NCI-H146 treated with DMSO at 0.1 percent for 48 hours (cell line): ENCODE measurements around the gene WNT9B.
"Not testable (repeated sequence)": the region's sequence is repeated elsewhere in the genome, so short reads cannot be mapped to it uniquely, and the experiment has no call there.

Experiments used
- DNase-seq: peaks from one replicate; lab custom pipeline; 2025; ENCODE audit not compliant: unreplicated experiment; lab: John Stamatoyannopoulos, UW

WNT9B gene

DNA sequence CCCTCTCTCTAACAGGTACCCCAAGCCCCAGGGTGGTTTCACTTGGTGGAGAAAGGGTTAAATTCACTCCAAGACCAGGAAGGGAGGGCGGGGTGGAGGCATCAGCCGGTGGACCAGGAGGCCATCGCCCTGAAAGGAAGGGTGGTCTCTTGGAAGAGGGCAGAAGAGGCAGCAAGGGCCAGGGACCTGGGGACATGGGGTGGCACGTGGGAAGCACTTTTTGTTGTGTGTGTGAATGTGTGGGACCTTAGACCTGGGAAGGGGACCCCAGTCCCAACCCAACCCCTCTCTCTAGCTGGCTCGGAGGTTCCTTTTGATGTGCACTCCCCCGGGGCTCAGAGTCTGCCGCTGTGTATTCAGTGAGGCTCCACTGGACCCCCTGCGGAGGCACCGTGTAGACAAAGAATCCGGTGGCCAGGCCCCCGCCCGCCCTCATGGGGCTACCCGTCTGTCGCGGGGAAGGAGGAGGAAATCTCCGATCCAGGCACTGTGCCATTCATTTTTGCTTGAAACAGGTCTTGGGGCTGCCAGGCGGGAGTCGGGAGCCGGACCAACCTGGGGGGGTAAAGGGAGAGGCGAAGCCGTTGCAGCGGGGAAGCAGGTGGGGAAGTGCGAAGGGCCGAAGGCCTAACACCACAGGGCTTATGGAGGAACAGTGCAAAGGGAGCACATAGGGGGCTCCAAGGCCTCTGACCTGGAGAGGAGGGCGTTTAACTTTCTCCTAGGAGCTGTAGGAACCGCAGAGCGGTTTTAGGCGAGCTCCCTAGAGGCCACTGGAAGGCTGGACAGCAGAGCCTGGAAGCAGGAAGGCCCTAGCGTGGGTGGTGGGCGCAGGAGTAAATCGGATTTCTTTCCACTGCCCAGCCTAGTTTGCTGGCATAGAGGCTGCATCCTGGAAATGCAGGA, 29.6 kb upstream of the WNT9B start:
- no peak for DNase-seq

DNA sequence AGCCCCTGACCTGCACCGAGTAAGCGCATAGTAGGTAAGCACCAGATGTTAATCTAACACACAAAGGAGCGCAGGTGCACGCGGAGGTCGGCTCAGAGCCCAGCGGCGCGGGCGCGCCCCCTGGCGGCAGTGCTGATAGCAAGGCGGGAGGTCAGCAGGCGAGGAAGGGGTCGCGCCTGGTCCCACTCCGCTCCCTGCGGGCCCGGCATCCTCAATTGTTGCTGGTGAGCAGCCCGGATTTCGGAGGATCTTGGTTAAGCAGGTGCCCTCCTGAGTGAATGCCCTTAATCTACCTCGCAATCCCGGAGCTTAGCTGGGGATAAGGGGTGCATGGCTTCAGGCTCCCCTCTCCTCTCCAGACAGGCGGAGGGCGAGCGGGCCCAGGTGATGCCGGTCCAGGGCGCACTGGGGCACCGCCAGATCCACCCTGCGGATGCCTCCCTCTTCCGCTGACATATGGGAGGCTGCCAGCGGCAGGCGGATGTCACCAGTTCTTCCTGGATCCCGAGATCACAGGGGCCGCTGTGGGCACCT, 28.9 kb upstream of the WNT9B start:
- no peak for DNase-seq

DNA sequence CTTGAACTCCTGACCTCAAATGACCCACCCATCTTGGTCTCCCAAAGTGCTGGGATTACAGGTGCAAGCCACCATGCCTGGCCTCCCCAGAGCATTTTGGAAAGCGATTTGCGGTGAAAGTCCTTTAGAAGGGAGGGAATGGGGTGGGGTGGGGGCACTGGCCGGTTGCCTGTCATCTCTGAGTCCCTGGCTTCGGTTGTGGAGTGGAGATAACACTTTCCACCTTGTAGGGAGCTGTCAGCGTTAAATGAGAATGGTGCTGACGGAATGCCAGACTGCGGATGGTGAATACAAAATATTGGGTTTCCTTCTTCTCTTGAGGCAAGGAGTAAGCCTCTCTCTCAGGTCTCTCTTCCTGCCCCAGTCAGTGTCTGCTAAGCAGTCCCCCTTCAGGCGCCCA, 27.7 kb upstream of the WNT9B start:
- DNase-seq: no peak

DNA sequence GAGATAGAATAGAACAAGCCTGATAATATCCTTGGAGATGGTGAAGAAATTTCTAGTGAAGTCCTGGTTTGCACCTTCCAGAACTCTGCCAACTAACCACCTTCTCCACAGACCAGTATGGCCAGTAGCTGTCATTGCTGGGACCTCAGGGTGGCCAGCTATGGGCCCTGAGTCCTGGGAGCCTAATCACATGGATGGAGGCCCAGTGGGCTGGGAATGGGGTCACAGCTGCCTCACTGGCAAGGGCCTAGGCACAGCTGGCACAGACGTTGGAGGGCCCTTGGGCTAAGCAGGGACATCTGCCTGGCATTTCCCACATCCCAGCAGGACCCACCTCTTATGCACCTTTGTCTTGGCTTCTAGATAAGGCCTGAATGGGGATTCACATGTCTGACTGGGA, 25.3 kb upstream of the WNT9B start:
- DNase-seq: no peak

DNA sequence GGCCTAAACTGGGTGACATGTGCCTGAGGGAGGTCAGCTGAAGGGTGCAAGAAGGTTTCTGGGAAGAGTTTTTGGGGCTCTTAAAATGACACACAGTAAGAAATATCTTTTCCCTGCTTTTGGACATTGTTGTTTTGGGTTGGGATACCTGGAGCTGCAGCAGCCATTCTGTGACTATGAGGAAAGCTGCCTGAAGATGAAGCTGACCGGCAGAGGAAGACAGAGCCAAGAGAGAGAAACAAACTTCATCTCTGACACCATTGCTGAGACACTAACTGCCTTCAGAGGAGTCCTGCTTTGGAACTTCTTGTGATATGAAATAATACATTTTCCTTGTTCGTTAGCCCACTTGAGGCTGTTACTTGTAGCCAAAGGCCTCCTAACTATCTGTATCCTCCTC, 24.1 kb upstream of the WNT9B start:
- no peak for DNase-seq

DNA sequence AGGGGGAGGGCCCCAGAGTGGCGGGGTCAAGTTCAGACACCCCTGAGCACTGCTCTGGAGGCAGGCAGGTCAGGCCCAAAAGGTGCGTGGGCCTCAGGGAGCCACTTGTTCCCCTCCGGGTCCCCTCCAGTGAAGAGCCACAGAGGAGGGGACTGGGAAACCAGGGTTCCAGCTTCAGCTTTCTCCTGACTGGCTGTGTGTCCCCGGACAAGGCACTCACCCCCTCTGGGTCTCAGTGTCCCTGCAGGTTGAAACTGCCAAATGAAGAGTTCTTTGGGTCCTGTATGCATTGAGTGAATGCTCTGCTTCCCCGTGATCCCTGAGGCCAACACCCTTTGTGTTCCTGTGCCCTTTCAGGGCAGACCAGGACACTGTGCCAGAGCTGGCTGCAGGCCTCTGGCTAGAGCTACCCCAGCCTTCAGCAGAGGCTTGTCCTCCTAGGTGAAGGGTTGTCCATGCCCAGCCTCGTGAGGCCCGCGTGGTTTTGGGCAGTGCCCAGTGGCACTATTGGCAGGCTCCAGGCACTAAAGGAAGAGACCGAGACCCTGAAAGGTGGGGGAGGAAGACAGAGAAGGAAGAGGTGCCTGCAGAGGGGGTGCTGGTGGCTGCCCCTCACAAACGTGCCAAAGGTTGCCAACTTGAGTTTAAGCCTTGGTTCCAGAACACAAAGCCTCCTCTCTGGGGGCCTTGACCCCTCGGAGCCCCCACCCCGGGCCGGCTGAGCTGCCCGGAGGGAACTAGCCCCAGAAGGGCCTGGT, 19.6 kb upstream of the WNT9B start:
- no peak for DNase-seq

DNA sequence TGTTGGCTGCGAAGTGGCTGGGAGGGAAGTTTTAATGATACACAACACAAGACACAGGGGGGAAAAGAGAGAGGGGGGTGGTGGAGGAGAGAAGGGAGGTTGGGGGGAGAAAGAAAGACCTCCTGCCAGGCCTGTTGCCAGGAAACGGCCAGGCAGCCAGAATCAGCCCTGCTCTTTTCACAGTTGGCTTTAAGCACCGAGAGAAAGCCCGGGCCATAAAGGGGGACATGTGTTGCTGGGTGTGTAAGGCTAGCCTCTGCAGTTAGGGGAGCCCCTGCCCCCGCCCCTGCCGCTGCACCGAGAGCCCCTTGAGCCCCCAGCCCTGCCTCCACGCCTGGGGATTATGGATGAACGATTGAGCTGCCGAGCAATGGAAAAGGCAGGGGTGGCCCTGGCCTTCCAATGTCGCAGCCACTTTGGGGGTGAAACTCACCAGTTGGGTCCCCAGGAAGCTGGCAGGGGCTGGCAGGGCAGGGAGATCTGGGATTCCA, 19.0 kb upstream of the WNT9B start:
- no peak for DNase-seq

DNA sequence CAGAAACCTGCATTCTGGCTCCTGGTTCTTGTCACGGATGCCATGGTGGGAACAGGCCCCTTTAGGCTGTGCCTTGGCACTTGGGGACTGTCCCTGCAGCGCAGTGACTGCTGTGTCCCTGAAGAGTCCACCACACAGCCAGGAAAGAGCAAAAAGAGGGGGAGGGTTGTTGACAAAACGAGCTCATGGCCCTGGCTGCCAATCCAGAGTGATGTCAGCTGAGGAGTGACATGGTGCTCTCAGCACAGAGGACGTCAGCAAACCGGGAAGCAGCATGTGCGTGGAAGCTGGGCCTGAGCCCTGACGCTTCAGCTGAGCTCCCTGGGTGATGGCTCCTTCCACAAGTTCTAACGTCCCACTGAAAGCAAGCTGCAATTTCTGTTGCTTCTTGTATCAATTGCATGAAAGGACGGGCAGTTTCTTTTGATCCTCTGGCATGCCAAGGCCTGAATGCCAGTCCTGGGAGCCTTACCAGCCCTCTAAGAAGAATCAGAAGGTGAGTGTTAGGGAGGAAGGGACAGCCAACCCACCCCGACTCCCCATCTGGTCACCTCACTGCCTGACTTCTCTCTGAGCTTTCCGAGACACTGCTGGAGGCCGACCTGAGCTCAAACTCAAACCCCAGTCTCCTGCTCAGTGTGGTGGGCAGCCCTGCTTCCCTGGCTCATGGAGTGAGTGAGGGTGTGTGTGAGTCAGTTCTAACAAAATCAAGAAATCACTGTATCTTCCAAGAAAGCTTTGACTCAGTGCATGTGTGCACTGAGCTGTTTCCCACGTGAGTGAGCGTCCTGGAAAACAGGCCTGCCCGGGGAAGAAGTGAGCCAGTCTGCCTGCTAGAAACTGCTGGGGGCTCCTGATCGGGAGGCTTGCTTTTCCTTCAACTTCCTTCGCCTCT, 18.2 kb upstream of the WNT9B start:
- no peak for DNase-seq

DNA sequence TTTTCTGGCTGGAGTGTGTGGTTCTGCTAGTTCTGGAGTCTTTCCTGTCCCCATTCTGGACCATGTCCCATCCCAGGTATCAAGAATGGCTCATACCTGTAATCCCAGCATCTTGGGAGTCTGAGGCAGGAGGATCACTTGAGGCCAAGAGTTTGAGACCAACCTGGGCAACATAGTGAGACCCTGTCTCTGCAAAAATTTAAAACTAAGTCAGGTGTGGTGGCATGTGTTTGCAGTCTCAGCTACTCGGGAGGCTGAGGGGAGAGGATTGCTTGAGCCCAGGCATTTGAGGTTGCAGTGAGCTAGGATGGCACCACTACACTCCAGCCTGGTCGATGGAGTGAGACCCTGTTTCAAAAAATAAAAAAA, 17.6 kb upstream of the WNT9B start:
- no peak for DNase-seq

DNA sequence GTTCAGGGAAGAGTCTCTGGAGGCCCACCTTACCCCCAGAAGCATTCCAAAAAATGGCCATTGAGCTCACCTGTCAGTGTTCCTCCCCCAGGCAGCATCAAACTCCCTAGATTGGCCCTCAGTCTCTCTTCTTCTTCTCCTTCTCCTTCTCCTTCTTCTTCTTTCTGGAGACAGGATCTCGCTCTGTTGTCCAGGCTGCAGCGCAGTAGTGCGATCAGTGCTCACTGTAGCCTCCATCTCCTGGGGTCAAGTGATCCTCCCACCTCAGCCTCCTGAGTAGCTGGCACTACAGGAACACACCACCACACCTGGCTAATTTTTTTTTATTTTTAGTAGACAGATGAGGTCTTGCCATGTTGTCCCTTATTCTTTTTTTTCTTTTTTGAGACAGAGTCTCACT, 16.5 kb upstream of the WNT9B start:
- no peak for DNase-seq

DNA sequence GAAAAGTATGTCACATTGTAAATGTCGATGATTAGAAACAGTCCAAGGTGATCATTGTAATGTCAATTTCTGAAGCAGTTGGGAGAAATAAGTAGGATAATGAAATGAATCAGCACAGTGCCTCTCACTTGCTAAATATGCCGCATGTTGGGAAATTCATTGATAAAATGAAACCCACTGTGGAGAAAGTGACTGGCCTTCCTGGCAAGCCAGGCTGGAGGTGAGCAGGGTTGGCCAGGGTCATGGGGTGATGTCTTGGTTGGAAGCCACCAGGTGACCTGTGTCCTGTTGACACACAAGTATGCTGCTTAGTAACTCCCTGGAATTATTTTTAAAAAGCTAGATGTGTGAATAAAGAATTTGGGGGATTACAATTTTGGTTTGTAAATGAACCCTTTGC, 14.9 kb upstream of the WNT9B start:
- DNase-seq: no peak

DNA sequence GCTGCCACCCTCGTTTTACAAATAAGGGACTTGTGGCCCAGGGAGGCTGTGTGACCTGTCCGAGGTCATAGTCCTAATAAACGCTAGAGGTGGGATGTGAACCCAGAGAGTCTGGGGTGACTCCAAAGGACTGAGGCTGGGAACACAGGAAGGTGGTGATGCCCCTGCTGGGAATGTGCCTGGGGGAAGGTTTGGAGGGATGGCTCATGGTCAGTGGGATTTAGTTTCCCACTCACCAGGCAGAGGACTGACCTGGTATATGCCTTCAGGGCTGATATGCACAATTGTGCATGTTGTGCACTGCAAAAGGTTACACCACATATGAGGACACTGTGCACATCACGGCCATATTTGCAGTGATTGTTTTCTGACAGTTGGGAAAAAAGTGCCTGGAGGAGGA, 13.9 kb upstream of the WNT9B start:
- DNase-seq: no peak

DNA sequence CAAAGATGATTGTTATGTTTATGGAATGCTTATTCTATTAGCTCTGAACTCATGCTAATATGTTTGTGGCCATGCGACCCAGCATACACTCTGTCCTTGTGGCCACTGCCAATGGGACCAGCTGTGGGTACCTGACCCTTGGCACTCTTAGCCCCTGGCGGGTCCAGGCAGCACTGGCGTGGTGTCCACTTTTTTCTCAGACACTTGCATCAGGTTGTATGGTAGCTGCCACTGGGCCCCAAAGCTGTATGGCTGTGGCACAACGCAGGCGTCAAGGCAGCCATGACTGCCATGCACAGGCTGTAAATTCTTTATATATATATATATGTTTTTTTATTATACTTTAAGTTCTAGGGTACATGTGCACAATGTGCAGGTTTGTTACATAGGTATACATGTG, 12.2 kb upstream of the WNT9B start:
- DNase-seq: no peak

DNA sequence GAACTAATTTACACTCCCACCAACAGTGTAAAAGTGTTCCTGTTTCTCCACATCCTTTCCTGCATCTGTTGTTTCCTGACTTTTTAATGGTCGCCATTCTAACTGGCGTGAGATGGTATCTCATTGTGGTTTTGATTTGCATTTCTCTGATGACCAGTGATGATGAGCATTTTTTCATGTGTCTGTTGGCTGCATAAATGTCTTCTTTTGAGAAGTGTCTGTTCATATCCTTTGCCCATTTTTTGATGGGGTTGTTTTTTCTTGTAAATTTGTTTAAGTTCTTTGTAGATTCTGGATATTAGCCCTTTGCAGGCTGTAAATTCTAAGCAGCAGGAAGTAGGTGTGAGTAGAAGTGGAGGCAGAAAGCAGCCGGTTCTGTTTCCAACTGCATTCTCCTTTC, 10.8 kb upstream of the WNT9B start:
- not testable (repeated sequence) for DNase-seq

DNA sequence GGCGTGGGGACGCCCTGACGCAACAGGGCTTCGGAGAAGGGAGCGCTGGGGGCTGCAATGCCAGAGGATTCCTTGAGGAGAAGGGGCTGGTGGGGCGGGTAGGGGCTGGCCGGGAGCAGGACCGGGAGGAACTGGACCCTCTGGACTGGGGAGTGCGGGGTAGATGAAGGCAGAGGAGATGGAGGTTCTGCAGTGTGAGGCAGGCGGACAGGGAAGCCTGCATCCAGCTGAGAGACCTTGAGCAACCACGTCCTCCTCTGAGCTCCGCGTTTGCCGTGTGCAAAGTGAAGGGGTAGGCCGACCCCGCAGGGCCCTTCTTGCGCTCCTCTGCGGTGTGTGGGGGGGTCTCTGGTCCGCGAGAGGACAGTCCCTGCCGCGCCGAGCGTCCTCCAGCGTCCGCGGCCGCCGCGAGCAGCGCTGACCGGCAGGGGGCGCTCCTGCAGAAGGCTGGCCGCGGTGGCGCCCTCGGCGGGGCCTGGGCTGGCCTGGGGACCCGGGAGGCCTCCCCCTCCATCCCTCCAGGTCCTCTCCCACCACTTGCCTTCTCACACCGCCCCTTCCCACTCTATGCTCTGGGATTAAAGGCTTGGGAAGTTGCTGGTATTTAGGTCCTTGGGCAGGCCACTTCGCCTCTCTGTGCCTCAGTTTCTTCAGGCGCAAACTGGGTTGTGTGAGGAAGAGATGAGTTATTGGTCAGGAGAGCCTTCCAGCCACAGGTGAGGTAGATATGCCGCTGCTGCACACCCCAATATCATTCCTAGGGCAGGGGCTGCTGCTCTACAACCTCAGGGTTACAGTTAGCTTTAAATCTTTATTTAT, 9.6 kb upstream of the WNT9B start:
- DNase-seq: no peak

DNA sequence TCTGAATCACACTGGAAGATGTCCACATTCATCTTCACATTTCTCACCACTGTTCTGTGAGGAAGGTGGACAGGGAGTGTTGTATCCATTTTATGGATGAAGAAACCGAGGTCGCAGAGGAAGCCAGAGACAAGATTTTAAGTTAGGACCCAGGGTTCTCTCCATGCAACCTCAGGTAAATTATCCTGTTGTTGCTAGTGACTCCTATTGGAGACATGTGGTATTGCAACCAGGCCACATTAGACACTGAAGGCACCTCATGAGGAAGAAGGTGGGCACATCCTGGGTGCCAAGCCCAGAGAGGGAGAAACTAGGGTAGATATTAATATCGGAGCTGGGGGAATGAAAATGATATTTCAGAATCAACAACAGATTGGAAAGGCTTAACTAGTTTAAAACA, 8.5 kb upstream of the WNT9B start:
- DNase-seq: no peak

DNA sequence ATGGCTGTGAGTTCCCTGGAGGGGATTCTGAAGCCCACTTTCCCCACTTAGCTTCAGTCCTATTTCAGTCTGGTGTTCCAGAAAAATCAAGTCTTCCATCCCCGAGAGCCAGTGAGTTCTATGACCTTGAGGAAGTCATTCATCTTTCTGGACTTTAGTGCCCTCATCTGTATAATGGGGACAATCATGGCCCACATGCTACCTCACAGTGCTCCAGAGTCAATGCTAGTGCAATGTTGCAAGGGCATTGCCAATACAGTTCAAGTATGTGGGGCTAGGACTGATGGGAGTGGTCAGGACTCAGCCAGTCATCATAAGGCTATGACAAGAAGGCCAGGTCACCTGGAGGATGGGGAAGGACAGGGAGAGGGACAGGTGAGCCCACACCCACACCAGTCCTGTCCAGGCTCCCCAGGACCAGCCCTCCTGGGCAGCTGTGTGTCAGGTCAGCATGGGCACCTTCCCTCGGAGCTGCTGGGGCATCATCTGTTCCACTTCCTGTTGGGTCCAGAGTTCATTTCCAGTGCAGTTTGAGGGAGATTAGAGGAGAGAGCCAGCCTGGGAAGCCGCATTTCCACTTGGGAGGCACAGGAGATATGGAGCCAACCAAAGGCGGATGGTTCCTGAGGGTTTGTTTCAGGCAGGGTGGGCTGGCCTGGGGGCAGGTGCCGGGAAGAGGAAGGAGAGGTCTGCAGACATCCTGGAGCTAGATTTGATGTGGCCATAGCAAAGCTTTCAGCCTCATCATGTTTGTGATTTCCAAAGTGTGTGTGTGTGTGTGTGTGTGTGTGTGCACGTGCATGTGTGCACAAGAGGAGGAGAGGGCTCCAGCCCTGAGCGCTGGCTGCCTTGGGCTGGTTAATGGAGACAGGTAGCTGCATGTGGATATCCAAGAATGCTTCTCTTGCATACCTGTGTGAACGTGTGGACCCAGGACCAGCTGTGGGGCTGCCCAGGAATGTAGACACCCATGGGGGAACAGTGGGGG, 3.9 kb upstream of the WNT9B start:
- DNase-seq: no peak

DNA sequence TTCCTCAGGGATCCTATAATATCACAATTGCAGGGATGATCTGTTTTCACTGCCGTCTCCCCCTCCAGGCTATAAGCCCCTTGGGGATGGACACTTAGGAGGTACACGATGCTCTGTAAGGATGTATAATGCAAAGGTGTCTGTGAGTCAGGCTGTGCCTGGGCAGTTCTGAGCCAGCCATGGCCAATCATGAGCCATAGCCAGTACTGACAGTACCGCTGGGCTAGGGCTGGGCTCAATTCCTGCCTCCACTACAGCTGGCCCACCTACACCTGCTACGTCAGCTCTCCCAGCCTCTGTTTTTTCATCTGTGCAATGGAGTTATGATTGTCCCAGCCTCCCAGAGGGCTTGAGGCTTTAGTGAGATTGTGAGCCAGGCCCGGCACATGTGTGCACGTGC, 2.8 kb upstream of the WNT9B start:
- DNase-seq: no peak

DNA sequence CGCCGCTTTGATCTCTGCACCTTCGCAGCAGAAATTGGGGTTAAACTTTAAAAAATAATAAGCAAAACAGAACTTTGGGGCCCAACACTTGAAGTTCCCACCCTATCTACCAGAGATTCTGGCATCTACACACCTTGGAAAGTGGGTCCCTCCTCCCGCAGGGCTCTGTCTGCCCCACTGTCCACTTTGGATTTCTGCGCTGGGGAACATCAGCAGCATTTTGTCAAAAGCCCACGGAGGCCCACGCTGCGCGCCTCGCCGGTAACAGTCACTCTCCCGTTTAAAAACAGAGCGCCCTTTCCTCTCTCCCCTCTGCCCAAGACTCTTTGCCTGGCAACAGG, 725 bp upstream of the WNT9B start:
- DNase-seq: no peak
